Measurements from ENCODE around the gene CFAP410. TPM values are rescaled to one million over a fixed set of nuclear protein-coding genes. Genes with fewer than 3 reads are reported as not detected.
"Not testable (repeated sequence)": the region's sequence is repeated elsewhere in the genome, so short reads cannot be mapped to it uniquely, and the experiment has no call there.

Gene CFAP410
- total RNA-seq, 2 experiments from 2014 or later, result 7.3 to 11.4 TPM

- ATAC-seq, result no peak
- intact Hi-C loops (cut with DNase I, micrococcal nuclease), result no loop called here
- POLR2A ChIA-PET, result no interaction called here
- Mint-ChIP-seq H3K27me3 (no peaks in the 10 kb centered on the region), H3K27ac (no peak overlapping the region), H3K9me3 (ENCODE audit: low read depth) (no peaks in the 10 kb centered on the region), H3K4me1 (peaks cover 23% of the 10 kb centered on the region), H3K36me3 (ENCODE audit: low read depth) (peaks cover 32% of the 10 kb centered on the region), H3K4me3 (no peak overlapping the region)
- CTCF ChIA-PET, result no interaction called here
- no peak for DNase-seq
Observed at GRCh38 chr21:44306936-44307704, 32.1 kb downstream of the CFAP410 start.

GRCh38 chr21:44305691-44306090, 33.5 kb downstream of the CFAP410 start:
- Mint-ChIP-seq H3K36me3 (ENCODE audit: low read depth) (peaks cover 29% of the 10 kb centered on the region), H3K27me3 (no peaks in the 10 kb centered on the region), H3K4me3 (no peak overlapping the region), H3K4me1 (peaks cover 37% of the 10 kb centered on the region), H3K9me3 (ENCODE audit: low read depth) (no peaks in the 10 kb centered on the region), H3K27ac (no peak overlapping the region)
- DNase-seq (no peak), ATAC-seq (no peak)
- POLR2A ChIA-PET, result no interaction called here
- CTCF ChIA-PET, result interaction anchor here (0.6 kb wide), 1 partner anchor 212 kb away, joined by 4 read pairs; no protein-coding TSS in a partner anchor
- intact Hi-C loops (cut with DNase I, micrococcal nuclease), result no loop called here

- Mint-ChIP-seq H3K4me1 (peaks cover 38% of the 10 kb centered on the region), H3K36me3 (ENCODE audit: low read depth) (peaks cover 29% of the 10 kb centered on the region), H3K9me3 (ENCODE audit: low read depth) (no peaks in the 10 kb centered on the region), H3K27ac (peak overlapping the region; percentile 65), H3K4me3 (no peak overlapping the region), H3K27me3 (no peaks in the 10 kb centered on the region)
- intact Hi-C loops (cut with DNase I, micrococcal nuclease), result loop anchor here in 1 of 2 experiments (5.0 kb wide), 1 partner anchor 182 kb away; no protein-coding TSS in a partner anchor
- ATAC-seq, result peak; percentile 55
- ChIA-PET POLR2A (no interaction called here), CTCF (interaction anchor here (0.6 to 0.8 kb wide), 2 partner anchors 211 to 294 kb away, joined by 3 to 4 read pairs; no protein-coding TSS in a partner anchor)
- DNase-seq, result peak; percentile 71
Observed at GRCh38 chr21:44304877-44305293, 34.3 kb downstream of the CFAP410 start.

- no peaks in the 10 kb centered on the region for H3K9me3 Mint-ChIP-seq (ENCODE audit: low read depth)
- ChIA-PET CTCF (interaction anchor here (0.6 to 0.8 kb wide), 2 partner anchors 293 to 1462 kb away, joined by 3 read pairs; no protein-coding TSS in a partner anchor), POLR2A (interaction anchor here (0.6 kb wide), 1 partner anchor 289 kb away, joined by 3 read pairs; no protein-coding TSS in a partner anchor)
- ATAC-seq, result no peak
- DNase-seq, result no peak
- H3K27ac Mint-ChIP-seq, result no peak overlapping the region
- peaks cover 40% of the 10 kb centered on the region for H3K4me1 Mint-ChIP-seq
- H3K4me3 Mint-ChIP-seq, result no peak overlapping the region
- peaks cover 27% of the 10 kb centered on the region for H3K36me3 Mint-ChIP-seq (ENCODE audit: low read depth)
- no peaks in the 10 kb centered on the region for H3K27me3 Mint-ChIP-seq
- intact Hi-C loops (cut with DNase I, micrococcal nuclease), result loop anchor here in 1 of 2 experiments (5.0 kb wide), 1 partner anchor 183 kb away; no protein-coding TSS in a partner anchor
Observed at GRCh38 chr21:44304011-44304616, 35.1 kb downstream of the CFAP410 start.

GRCh38 chr21:44303490-44303981, 35.7 kb downstream of the CFAP410 start:
- ChIA-PET CTCF (interaction anchor here (0.7 kb wide), 1 partner anchor 520 kb away, joined by 3 read pairs; no protein-coding TSS in a partner anchor), POLR2A (interaction anchor here (0.6 kb wide), 1 partner anchor 289 kb away, joined by 3 read pairs; no protein-coding TSS in a partner anchor)
- H3K27me3 Mint-ChIP-seq, result no peaks in the 10 kb centered on the region
- ATAC-seq (no peak), DNase-seq (no peak)
- no peak overlapping the region for H3K4me3 Mint-ChIP-seq
- H3K9me3 Mint-ChIP-seq (ENCODE audit: low read depth), result no peaks in the 10 kb centered on the region
- no peak overlapping the region for H3K27ac Mint-ChIP-seq
- peaks cover 45% of the 10 kb centered on the region for H3K4me1 Mint-ChIP-seq
- H3K36me3 Mint-ChIP-seq (ENCODE audit: low read depth), result peaks cover 24% of the 10 kb centered on the region
- intact Hi-C loops (cut with DNase I, micrococcal nuclease), result loop anchor here in 1 of 2 experiments (5.0 kb wide), 1 partner anchor 184 kb away; no protein-coding TSS in a partner anchor

GRCh38 chr21:44302573-44303401, 36.4 kb downstream of the CFAP410 start:
- peak overlapping the region; percentile 77 for H3K4me3 Mint-ChIP-seq
- intact Hi-C loops (cut with DNase I, micrococcal nuclease), result loop anchor here in 1 of 2 experiments (5.0 kb wide), 1 partner anchor 185 kb away; no protein-coding TSS in a partner anchor
- H3K27me3 Mint-ChIP-seq; H3K9me3 Mint-ChIP-seq (ENCODE audit: low read depth); DNase-seq; ATAC-seq; H3K27ac Mint-ChIP-seq; POLR2A ChIA-PET: not testable (repeated sequence)
- CTCF ChIA-PET, result interaction anchor here (0.7 kb wide), 1 partner anchor 521 kb away, joined by 3 read pairs; no protein-coding TSS in a partner anchor
- H3K4me1 Mint-ChIP-seq, result peaks cover 52% of the 10 kb centered on the region
- H3K36me3 Mint-ChIP-seq (ENCODE audit: low read depth), result peaks cover 19% of the 10 kb centered on the region

GRCh38 chr21:44301961-44302406, 37.2 kb downstream of the CFAP410 start:
- Mint-ChIP-seq H3K27me3 (no peaks in the 10 kb centered on the region), H3K27ac (no peak overlapping the region), H3K36me3 (ENCODE audit: low read depth) (peaks cover 14% of the 10 kb centered on the region), H3K4me3 (peak overlapping the region; percentile 77), H3K9me3 (ENCODE audit: low read depth) (no peaks in the 10 kb centered on the region), H3K4me1 (peaks cover 56% of the 10 kb centered on the region)
- no peak for ATAC-seq
- ChIA-PET CTCF (interaction anchor here (0.6 to 1.5 kb wide), 2 partner anchors 36 to 286 kb away, joined by 3 to 4 read pairs; no protein-coding TSS in a partner anchor), POLR2A (no interaction called here)
- intact Hi-C loops (cut with DNase I, micrococcal nuclease), result loop anchor here in 1 of 2 experiments (2.0 to 5.0 kb wide), 2 partner anchors 185 to 513 kb away; partner anchors contain the start of gene RRP1
- DNase-seq, result no peak

GRCh38 chr21:44301141-44301540, 38.0 kb downstream of the CFAP410 start:
- CTCF ChIA-PET, result interaction anchor here (1.5 kb wide), 1 partner anchor 37 kb away, joined by 4 read pairs; no protein-coding TSS in a partner anchor
- no peak for DNase-seq
- H3K4me1 Mint-ChIP-seq, result peaks cover 56% of the 10 kb centered on the region
- H3K27ac Mint-ChIP-seq, result peak overlapping the region; percentile 76
- peak overlapping the region; percentile 77 for H3K4me3 Mint-ChIP-seq
- intact Hi-C loops (cut with DNase I, micrococcal nuclease), result loop anchor here in 1 of 2 experiments (2.0 to 5.0 kb wide), 2 partner anchors 186 to 512 kb away; partner anchors contain the start of gene RRP1
- peaks cover 11% of the 10 kb centered on the region for H3K36me3 Mint-ChIP-seq (ENCODE audit: low read depth)
- H3K9me3 Mint-ChIP-seq (ENCODE audit: low read depth), result no peaks in the 10 kb centered on the region
- POLR2A ChIA-PET, result no interaction called here
- ATAC-seq, result no peak
- H3K27me3 Mint-ChIP-seq, result no peaks in the 10 kb centered on the region

- Mint-ChIP-seq H3K4me1 (peaks cover 56% of the 10 kb centered on the region), H3K9me3 (ENCODE audit: low read depth) (no peaks in the 10 kb centered on the region)
- POLR2A ChIA-PET, result no interaction called here
Observed at GRCh38 chr21:44300262-44300959, 38.8 kb downstream of the CFAP410 start.

More at GRCh38 chr21:44300262-44300959, 38.8 kb downstream of the CFAP410 start:
- intact Hi-C loops (cut with DNase I, micrococcal nuclease), result loop anchor here in 1 of 2 experiments (1.0 to 5.0 kb wide), 4 partner anchors 155 to 512 kb away; partner anchors contain the start of genes LRRC3, RRP1 and TRAPPC10
- CTCF ChIA-PET, result interaction anchor here (1.5 kb wide), 1 partner anchor 38 kb away, joined by 4 read pairs; no protein-coding TSS in a partner anchor
- Mint-ChIP-seq H3K36me3 (ENCODE audit: low read depth) (peaks cover 11% of the 10 kb centered on the region), H3K4me3 (peak overlapping the region; percentile 77), H3K27me3 (no peaks in the 10 kb centered on the region), H3K27ac (peak overlapping the region; percentile 76)
- peak; percentile 75 for DNase-seq
- peak; percentile 24 for ATAC-seq

All from activated CD4-positive, alpha-beta T cell treated with anti-CD3 and anti-CD28 coated beads for 36 hours (primary cell).